ENCODE measurements around the gene CFAP210. TPM values are rescaled to one million over a fixed set of nuclear protein-coding genes. Genes with fewer than 3 reads are reported as not detected.

CFAP210 gene
- total and polyA plus RNA-seq, 2 experiments from 2014 or later = 3.7 TPM; not detected in 1

- Mint-ChIP-seq H3K4me1 (peaks cover 30% of the 10 kb centered on the region), H3K4me3 (peak overlapping the region; percentile 39; the same call in 2 of the 3 replicates), H3K9me3 (no peaks in the 10 kb centered on the region), H3K27ac (no peak overlapping the region), H3K27me3 (ENCODE audit: insufficient read depth, low read depth, poor library complexity) (peaks cover 9% of the 10 kb centered on the region), H3K36me3 (ENCODE audit: low read depth) (peaks cover 16% of the 10 kb centered on the region)
- no peak overlapping the region for H3K27ac ChIP-seq (ENCODE audit: low read depth)
- TF ChIP-seq REST (IDR thresholded peaks at IDR 0.05; ENCODE audit: unreplicated experiment) (no peak), CTCF (conservative IDR thresholded peaks at IDR 0.05; ENCODE audit: low read depth in 2 of 2) (no peak), EZH2phosphoT487 (IDR thresholded peaks at IDR 0.05; ENCODE audit: unreplicated experiment) (no peak), STAT1 (IDR thresholded peaks at IDR 0.05; ENCODE audit: unreplicated experiment) (no peak), CREB1 (CRISPR knock-in tag; IDR thresholded peaks at IDR 0.05; ENCODE audit: low read depth) (no peak), ZNF331 (CRISPR knock-in tag; IDR thresholded peaks at IDR 0.05; ENCODE audit: low read depth) (no peak), JUNB (IDR thresholded peaks at IDR 0.05; ENCODE audit: unreplicated experiment) (no peak), NANOG (IDR thresholded peaks at IDR 0.05; ENCODE audit: borderline replicate concordance) (no peak), ZNF114 (CRISPR knock-in tag; IDR thresholded peaks at IDR 0.05) (no peak), ETS1 (IDR thresholded peaks at IDR 0.05) (no peak), ZNF462 (CRISPR knock-in tag; IDR thresholded peaks at IDR 0.05) (no peak), POLR2AphosphoS5 (IDR thresholded peaks at IDR 0.05; ENCODE audit: low read depth) (no peak)
- H3K4me1 ChIP-seq (ENCODE audit: insufficient read depth) = peaks cover 22% of the 10 kb centered on the region
- H3K36me3 ChIP-seq (ENCODE audit: insufficient read depth) = no peaks in the 10 kb centered on the region; the same call in 1 of the 2 replicates
- H2AFZ ChIP-seq = no peak overlapping the region
- H4K20me1 ChIP-seq (replicated peaks; ENCODE audit: insufficient read depth) = 0 out of 2 replicates have a peak, but pooled peaks cover 6% of the 10 kb centered on the region
- no peak for ATAC-seq
- no peak overlapping the region for H3K4me2 ChIP-seq
- no peak for DNase-seq (ENCODE audit: low spot score)
- no peak overlapping the region for H3K4me3 ChIP-seq
- H3K79me2 ChIP-seq (replicated peaks; ENCODE audit: insufficient read depth) = peaks cover 28% of the 10 kb centered on the region
- H3F3A ChIP-seq (replicated peaks; ENCODE audit: low read depth) = 0 out of 2 replicates have a peak, but pooled peaks cover 3% of the 10 kb centered on the region
- peaks cover 7% of the 10 kb centered on the region for H3K27me3 ChIP-seq (ENCODE audit: insufficient read depth)
- no peaks in the 10 kb centered on the region for H3K9me2 ChIP-seq (ENCODE audit: insufficient read depth)
These were observed 37.9 kb upstream of the CFAP210 start for GRCh38 chr2:169732075-169732474.
